T-cell (primary cell): ENCODE data around the gene CARMIL1. TPM values are rescaled to one million over a fixed set of nuclear protein-coding genes. Genes with fewer than 3 reads are reported as not detected.
A peak's percentile ranks its signal among the peaks of the same experiment; 100 is the strongest.

Experiments
- ATAC-seq, 4 experiments: fragments of 200-7000 bp in 3 of 4; fragments of 150-1000 bp in 1 of 4; cut with Tn5 transposase; replicated peaks in 1 of 4; 1 replicate in 3 of 4; 2 replicates in 1 of 4; pipeline ENCODE4 v1.10.0; 2021; ENCODE audit warnings: moderate library complexity in 3 of 4, mild to moderate bottlenecking in 2 of 4, moderate number of reproducible peaks in 1 of 4
- CTCF ChIA-PET, 2 donors: fragments of 300-600 bp; sonication (Branson Sonifier 250); formaldehyde crosslinking; loops; one replicate each; lab custom pipeline; 2022; ENCODE audit warnings: antibody characterized with exemption in 2 of 2; lab: Charles Lee
- POLR2A ChIA-PET, 2 donors: fragments of 300-600 bp; sonication (Branson Sonifier 250); formaldehyde crosslinking; loops; one replicate each; lab custom pipeline; 2022; ENCODE audit warnings: antibody characterized with exemption in 2 of 2; lab: Charles Lee
- DNase-seq, 35 experiments: peaks; one replicate each; pipeline versions ENCODE4 v3.0.0 to v3.0.0-alpha.2; 2013 to 2023
- H3K27ac ChIP-seq: one replicate; pipeline ENCODE4 v1.5.1; 2013; ENCODE audit warnings: low read length
- H3K27me3 ChIP-seq, 2 experiments: replicated peaks in 1 of 2; 1 replicate in 1 of 2; 2 replicates in 1 of 2; pipeline versions ENCODE4 v1.6.1 to v1.7.0; 2013; ENCODE audit warnings: low read length in 1 of 2, mixed read lengths in 1 of 2; ENCODE audit not compliant: control insufficient read depth in 2 of 2, insufficient read depth in 2 of 2; ENCODE audit errors: extremely low read depth in 1 of 2
- H3K36me3 ChIP-seq, 2 donors: 1 replicate in 1 of 2; 2 replicates in 1 of 2; pipeline versions ENCODE4 v1.6.1 to v1.7.0; 2013; ENCODE audit warnings: low read length in 1 of 2; ENCODE audit not compliant: control insufficient read depth in 2 of 2, insufficient read depth in 1 of 2; ENCODE audit errors: extremely low read depth in 1 of 2
- H3K4me1 ChIP-seq, 2 experiments: 1 replicate in 1 of 2; 2 replicates in 1 of 2; pipeline versions ENCODE4 v1.6.1 to v1.7.0; 2013; ENCODE audit warnings: low read length in 2 of 2, mixed read lengths in 1 of 2; ENCODE audit not compliant: insufficient read depth in 2 of 2, control insufficient read depth in 1 of 2; ENCODE audit errors: extremely low read depth in 1 of 2
- H3K4me3 ChIP-seq, 2 donors: 1 replicate in 1 of 2; 2 replicates in 1 of 2; pipeline versions ENCODE4 v1.5.1 to v1.7.0; 2013; ENCODE audit warnings: mild to moderate bottlenecking in 2 of 2, low read length in 1 of 2, moderate library complexity in 1 of 2; ENCODE audit not compliant: control insufficient read depth in 1 of 2; ENCODE audit errors: extremely low read depth in 1 of 2
- H3K9me3 ChIP-seq: 2 replicates; pipeline ENCODE4 v1.7.0; 2013
- H3K27ac Mint-ChIP-seq, 2 donors: one replicate each; pipeline ENCODE4 v1.8.0; 2020 to 2021; ENCODE audit warnings: mild to moderate bottlenecking in 2 of 2, mixed read lengths in 2 of 2
- H3K27me3 Mint-ChIP-seq, 2 donors: one replicate each; pipeline ENCODE4 v1.8.0; 2021 to 2022; ENCODE audit warnings: mixed read lengths in 2 of 2
- H3K36me3 Mint-ChIP-seq: one replicate; pipeline ENCODE4 v1.8.0; 2021; ENCODE audit warnings: mixed read lengths
- H3K4me1 Mint-ChIP-seq, 3 donors: one replicate each; pipeline ENCODE4 v1.8.0; 2020 to 2022; ENCODE audit warnings: mixed read lengths in 3 of 3, mild to moderate bottlenecking in 1 of 3
- H3K4me3 Mint-ChIP-seq, 3 donors: one replicate each; pipeline ENCODE4 v1.8.0; 2020 to 2022; ENCODE audit warnings: mild to moderate bottlenecking in 3 of 3, mixed read lengths in 3 of 3, moderate library complexity in 3 of 3
- H3K9me3 Mint-ChIP-seq, 3 donors: one replicate each; pipeline ENCODE4 v1.8.0; 2020 to 2022; ENCODE audit warnings: mixed read lengths in 3 of 3
- WGBS: methylation state at CpG from one replicate; pipeline ENCODE4 v1.1.5; 2013; ENCODE audit warnings: missing lambda C conversion rate; ENCODE audit not compliant: insufficient coverage; 5-methylcytosine and 5-hydroxymethylcytosine counted together
- total RNA-seq, 35 experiments: library from RNA in 6 of 35; stranded (reverse) in 6 of 35; fragments of 120-200 nt in 1 of 35; gene quantifications; one replicate each; pipeline versions ENCODE4 v1.2.1 to v1.2.4 and lab custom pipeline; 2013 to 2026

CARMIL1 gene
- total RNA-seq, 5 donors from 2014 or later (not counting 1 experiment from before 2014, with no cell fraction given) = 4.0 to 11.6 (median 6.1) TPM

DNA sequence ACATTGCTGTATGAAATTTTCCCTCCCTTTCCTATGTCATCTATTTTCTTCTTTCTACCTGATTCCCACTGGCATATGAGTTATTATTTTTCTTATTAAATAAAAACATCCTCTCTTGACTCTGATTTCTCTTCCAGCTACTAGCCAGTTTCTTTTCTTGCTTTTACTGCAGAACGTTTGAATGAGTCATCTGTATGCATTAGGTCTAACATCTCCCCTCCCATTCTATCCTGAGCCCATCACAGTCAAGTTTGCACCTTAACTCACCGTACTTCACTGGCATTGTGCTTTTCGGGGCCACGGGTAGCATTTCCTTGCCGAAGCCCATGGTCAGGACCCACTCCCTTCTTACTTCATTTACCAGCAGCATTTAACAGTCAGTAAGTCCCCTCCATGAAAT is 65.7 kb downstream of the CARMIL1 start:
- H3K4me3 ChIP-seq = no peak overlapping the region
- CTCF ChIA-PET = no interaction called here
- H3K9me3 ChIP-seq = no peaks in the 10 kb centered on the region
- H3K4me1 Mint-ChIP-seq = peaks cover 4 to 15% (median 13%) of the 10 kb centered on the region in 3 donors
- POLR2A ChIA-PET = no interaction called here
- H3K4me1 ChIP-seq = peaks cover 0 to 4% of the 10 kb centered on the region in 2 experiments
- H3K36me3 Mint-ChIP-seq = no peaks in the 10 kb centered on the region
- ATAC-seq (no peak), DNase-seq (no peak)
- H3K4me3 Mint-ChIP-seq = no peak overlapping the region
- WGBS = 86% methylated on average over 5 of the region's 5 CpGs
- no peaks in the 10 kb centered on the region for H3K36me3 ChIP-seq
- no peak overlapping the region for H3K27ac ChIP-seq
- H3K9me3 Mint-ChIP-seq = no peaks in the 10 kb centered on the region
- no peaks in the 10 kb centered on the region for H3K27me3 Mint-ChIP-seq
- H3K27me3 ChIP-seq = no peaks in the 10 kb centered on the region
- H3K27ac Mint-ChIP-seq = no peak overlapping the region

DNA sequence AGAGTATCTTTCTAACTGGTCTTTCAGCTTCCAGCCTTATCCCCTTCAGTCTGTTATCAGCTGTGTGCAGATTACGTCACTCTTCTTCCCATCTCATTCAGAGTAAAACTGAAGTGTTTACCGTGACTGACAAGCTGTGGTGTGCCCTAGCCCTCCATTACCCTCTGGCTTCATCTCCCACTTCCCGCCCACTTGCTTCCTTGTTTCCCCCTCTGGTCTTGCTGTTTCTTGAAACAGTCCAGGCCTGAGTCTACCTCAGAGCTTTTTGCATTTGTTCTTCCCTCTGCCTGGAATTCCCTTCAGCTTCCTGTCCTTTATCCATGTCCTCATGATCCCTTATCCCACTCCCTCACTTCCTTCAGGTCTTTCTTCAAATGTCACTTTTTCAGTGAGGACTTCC is 66.9 kb downstream of the CARMIL1 start:
- ATAC-seq (no peak), DNase-seq (no peak)
- Histone ChIP-seq H3K9me3 (no peaks in the 10 kb centered on the region), H3K4me3 (no peak overlapping the region), H3K27ac (no peak overlapping the region), H3K4me1 (peaks cover 0 to 2% of the 10 kb centered on the region in 2 experiments), H3K36me3 (no peaks in the 10 kb centered on the region), H3K27me3 (no peaks in the 10 kb centered on the region)
- CTCF ChIA-PET = no interaction called here
- Mint-ChIP-seq H3K27me3 (no peaks in the 10 kb centered on the region), H3K27ac (no peak overlapping the region), H3K36me3 (no peaks in the 10 kb centered on the region), H3K4me1 (peaks cover 4 to 18% (median 12%) of the 10 kb centered on the region in 3 donors), H3K9me3 (no peaks in the 10 kb centered on the region), H3K4me3 (no peak overlapping the region)
- POLR2A ChIA-PET = no interaction called here
- 72% methylated on average over 3 of the region's 3 CpGs for WGBS

DNA sequence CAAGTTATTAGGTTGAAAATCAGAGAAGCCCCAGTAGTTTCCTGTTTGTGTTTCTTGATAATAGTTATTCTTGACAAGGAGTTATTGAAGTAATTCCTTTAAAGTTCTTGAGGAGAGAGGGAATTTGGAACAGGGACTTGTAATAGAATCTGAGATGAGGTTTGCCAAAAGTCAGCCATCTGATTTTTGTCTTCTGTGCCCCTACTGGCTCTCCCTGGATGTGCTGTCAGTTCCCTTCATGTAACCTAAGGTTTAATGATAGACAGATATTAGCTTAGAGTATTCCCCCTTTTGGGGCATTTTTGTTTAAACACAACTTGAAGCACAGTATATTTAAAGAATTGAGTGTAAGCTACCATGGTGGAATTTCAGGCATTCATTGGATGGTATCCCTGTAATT is 71.4 kb downstream of the CARMIL1 start:
- peaks cover 0 to 8% of the 10 kb centered on the region in 2 experiments for H3K4me1 ChIP-seq
- Mint-ChIP-seq H3K4me3 (no peak overlapping the region), H3K36me3 (no peaks in the 10 kb centered on the region), H3K9me3 (no peaks in the 10 kb centered on the region), H3K27me3 (no peaks in the 10 kb centered on the region), H3K27ac (no peak overlapping the region), H3K4me1 (peaks cover 12 to 25% (median 16%) of the 10 kb centered on the region in 3 donors)
- CTCF ChIA-PET = no interaction called here
- H3K27me3 ChIP-seq = no peaks in the 10 kb centered on the region
- ATAC-seq (no peak), DNase-seq (no peak)
- no peak overlapping the region for H3K4me3 ChIP-seq
- no peak overlapping the region for H3K27ac ChIP-seq
- H3K36me3 ChIP-seq = peaks cover 0 to 2% of the 10 kb centered on the region in 2 donors
- H3K9me3 ChIP-seq = no peaks in the 10 kb centered on the region
- POLR2A ChIA-PET = no interaction called here

DNA sequence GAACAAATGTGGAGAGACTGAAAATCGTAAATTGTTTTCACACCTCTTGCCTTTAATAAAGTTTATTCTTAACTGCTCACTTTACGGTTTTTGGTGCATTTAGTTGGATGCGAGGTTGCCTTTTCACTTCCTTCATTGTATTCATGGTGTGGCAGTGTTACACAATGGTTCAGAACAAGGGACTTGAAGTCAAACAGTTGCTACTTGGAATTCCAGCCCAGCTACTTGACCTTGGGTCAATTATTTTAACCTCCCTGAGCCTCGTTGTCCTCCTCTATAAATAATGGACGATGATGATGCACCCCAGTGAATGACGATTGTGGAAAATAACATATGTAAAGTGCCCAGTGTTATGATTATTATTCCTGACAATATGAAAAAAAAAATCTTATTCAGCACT is 72.3 kb downstream of the CARMIL1 start:
- POLR2A ChIA-PET = no interaction called here
- Histone ChIP-seq H3K27me3 (no peaks in the 10 kb centered on the region), H3K36me3 (peaks cover 0 to 2% of the 10 kb centered on the region in 2 donors), H3K27ac (no peak overlapping the region), H3K4me1 (peaks cover 0 to 8% of the 10 kb centered on the region in 2 experiments), H3K4me3 (no peak overlapping the region), H3K9me3 (no peaks in the 10 kb centered on the region)
- DNase-seq (no peak), ATAC-seq (no peak)
- Mint-ChIP-seq H3K27ac (no peak overlapping the region), H3K4me3 (no peak overlapping the region), H3K4me1 (peaks cover 12 to 25% (median 16%) of the 10 kb centered on the region in 3 donors), H3K36me3 (no peaks in the 10 kb centered on the region), H3K9me3 (no peaks in the 10 kb centered on the region), H3K27me3 (no peaks in the 10 kb centered on the region)
- CTCF ChIA-PET = interaction anchor here in 1 of 2 donors (1.4 kb wide), 1 partner anchor 16 kb away, joined by 3 read pairs; no protein-coding TSS in a partner anchor
- WGBS = no CpG with 5 or more reads among the region's 6 CpGs

DNA sequence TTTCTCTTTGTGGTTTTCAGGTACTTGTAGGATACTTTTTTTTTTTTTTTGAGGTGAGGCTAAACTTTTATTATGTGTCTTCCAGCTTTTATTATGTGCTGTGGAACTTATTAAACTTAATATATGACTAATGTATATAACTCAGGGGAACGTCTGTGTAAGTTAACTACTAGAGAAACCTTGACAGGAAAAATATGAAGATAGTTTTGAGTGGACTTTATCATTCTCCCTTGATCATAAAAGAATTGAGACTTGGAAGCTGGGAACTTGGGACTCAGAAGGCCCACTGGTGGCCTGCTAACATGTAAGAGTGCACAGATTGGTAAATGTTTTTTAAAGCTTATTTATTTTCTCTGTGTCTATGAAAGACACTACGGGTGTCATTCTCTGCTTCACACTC is 73.1 kb downstream of the CARMIL1 start:
- Histone ChIP-seq H3K36me3 (peaks cover 0 to 2% of the 10 kb centered on the region in 2 donors), H3K27me3 (no peaks in the 10 kb centered on the region), H3K9me3 (no peaks in the 10 kb centered on the region), H3K4me1 (peaks cover 0 to 8% of the 10 kb centered on the region in 2 experiments), H3K27ac (no peak overlapping the region), H3K4me3 (no peak overlapping the region)
- no CpG with 5 or more reads among the region's 2 CpGs for WGBS
- Mint-ChIP-seq H3K4me1 (peaks cover 12 to 25% (median 16%) of the 10 kb centered on the region in 3 donors), H3K27me3 (no peaks in the 10 kb centered on the region), H3K36me3 (no peaks in the 10 kb centered on the region), H3K4me3 (no peak overlapping the region), H3K27ac (peak overlapping the region in 1 of 2 donors; percentile 19), H3K9me3 (no peaks in the 10 kb centered on the region)
- CTCF ChIA-PET = interaction anchor here in 1 of 2 donors (1.4 kb wide), 1 partner anchor 15 kb away, joined by 3 read pairs; no protein-coding TSS in a partner anchor
- DNase-seq = no peak
- POLR2A ChIA-PET = no interaction called here
- ATAC-seq = no peak

DNA sequence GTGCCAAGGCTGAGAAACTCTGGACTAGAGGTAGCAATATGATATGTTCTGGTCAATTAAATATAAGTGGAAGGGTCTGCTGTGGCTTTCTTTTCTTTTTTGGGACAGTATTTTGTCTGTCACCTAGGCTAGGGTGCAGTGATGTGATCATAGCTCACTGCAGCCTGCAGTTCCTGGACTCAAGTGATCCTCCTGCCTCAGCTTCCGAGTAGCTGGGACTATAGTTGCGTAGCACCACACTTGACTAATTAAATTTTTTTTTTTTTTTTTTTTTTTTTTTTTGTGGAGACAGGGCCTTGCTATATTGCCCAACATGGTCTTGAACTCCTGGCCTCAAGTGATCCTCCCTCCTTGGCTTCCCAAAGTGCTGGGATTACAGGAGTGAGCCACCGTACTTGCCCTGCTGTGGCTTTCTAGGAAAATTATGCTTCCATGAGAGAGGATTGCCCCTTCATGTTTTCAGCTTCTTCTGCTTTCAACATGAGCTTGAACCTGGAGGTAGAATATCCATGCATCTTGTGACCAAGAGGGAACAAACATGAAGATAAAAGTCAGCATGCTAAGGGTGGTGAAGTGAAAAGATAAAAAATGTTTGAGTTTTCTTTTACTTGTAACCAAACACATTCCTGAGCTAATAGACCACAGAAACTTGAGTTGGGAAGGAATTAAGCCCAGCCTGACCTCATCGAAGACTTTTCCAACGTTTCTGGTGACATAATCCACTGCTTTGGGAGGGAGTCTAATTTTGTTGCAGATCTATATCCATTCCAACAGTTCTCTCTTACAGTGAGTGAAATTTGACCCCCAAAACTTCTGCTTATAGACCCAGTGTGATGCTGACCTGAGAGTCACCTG is 75.1 kb downstream of the CARMIL1 start:
- ATAC-seq (no peak), DNase-seq (no peak)
- Mint-ChIP-seq H3K9me3 (no peaks in the 10 kb centered on the region), H3K27ac (no peak overlapping the region), H3K27me3 (no peaks in the 10 kb centered on the region), H3K36me3 (no peaks in the 10 kb centered on the region), H3K4me1 (peaks cover 15 to 32% (median 15%) of the 10 kb centered on the region in 3 donors), H3K4me3 (no peak overlapping the region)
- ChIA-PET CTCF (interaction anchor here in 1 of 2 donors (0.7 to 1.9 kb wide), 3 partner anchors 11 to 410 kb away, joined by 4 to 6 read pairs (median 4); no protein-coding TSS in a partner anchor), POLR2A (no interaction called here)
- Histone ChIP-seq H3K27me3 (no peaks in the 10 kb centered on the region), H3K27ac (no peak overlapping the region), H3K36me3 (peaks cover 0 to 2% of the 10 kb centered on the region in 2 donors), H3K4me3 (no peak overlapping the region), H3K4me1 (peaks cover 0 to 8% of the 10 kb centered on the region in 2 experiments), H3K9me3 (no peaks in the 10 kb centered on the region)
- 100% methylated on average over 1 of the region's 5 CpGs for WGBS
